C4-2B (cell line): ENCODE measurements around the gene MEN1.

Experiments used
- ZFX ChIP-seq: fragments of 450-650 bp; IDR thresholded peaks from 2 replicates; pipeline ENCODE4 v1.6.1; 2017
- TF ChIP-seq, protein P1 (sequence below): fragments of 450-650 bp; conservative IDR thresholded peaks from 2 replicates; pipeline ENCODE4 v1.5.1; 2017; ENCODE audit warnings: mild to moderate bottlenecking

DNA sequence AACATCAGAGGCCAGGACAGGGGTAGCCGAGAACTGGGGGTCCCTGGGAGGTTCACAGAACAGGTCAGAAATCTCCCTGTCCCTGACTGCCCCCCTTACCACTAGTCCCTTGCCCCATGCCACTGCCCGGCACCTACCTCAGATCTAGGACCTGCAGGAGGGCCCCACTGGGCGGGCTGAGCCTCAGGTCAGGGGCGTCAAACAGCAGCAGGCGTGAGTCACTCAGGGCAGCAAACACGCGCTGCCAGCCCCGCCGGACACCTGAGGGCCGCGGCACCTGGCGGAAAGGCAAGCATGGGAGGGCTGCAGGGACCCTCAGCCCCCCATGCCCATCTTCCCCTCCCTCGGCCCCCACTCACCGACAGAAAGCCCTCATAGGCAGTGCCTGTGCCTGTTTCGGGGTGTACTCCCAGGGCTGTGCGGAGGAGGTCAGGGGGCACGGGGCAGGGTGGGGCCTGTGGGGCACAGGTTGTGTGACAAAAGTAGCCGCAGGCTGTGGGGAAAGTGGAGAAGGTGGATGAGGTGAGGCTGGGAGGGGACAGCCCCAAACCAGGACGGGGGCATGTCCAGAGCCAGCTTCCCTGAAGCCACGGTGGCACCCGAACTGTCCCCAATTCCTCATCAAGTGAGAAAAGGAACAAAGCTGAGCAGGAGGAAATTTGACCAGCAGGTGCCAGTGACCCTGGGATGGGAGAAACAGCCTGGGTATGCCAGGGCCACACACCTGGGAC is 22.3 kb upstream of the MEN1 start:
- TF ChIP-seq, protein P1, sequence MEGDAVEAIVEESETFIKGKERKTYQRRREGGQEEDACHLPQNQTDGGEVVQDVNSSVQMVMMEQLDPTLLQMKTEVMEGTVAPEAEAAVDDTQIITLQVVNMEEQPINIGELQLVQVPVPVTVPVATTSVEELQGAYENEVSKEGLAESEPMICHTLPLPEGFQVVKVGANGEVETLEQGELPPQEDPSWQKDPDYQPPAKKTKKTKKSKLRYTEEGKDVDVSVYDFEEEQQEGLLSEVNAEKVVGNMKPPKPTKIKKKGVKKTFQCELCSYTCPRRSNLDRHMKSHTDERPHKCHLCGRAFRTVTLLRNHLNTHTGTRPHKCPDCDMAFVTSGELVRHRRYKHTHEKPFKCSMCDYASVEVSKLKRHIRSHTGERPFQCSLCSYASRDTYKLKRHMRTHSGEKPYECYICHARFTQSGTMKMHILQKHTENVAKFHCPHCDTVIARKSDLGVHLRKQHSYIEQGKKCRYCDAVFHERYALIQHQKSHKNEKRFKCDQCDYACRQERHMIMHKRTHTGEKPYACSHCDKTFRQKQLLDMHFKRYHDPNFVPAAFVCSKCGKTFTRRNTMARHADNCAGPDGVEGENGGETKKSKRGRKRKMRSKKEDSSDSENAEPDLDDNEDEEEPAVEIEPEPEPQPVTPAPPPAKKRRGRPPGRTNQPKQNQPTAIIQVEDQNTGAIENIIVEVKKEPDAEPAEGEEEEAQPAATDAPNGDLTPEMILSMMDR: no peak
- TF ChIP-seq ZFX: no peak
